AG04449 (cell line): Measurements from ENCODE around the gene HEYL.

ENCODE experiments used
- CTCF ChIA-PET: fragments of 350-600 bp; formaldehyde crosslinking; extraction: SDS; loops from one replicate; lab custom pipeline; 2021; ENCODE audit warnings: antibody characterized with exemption; lab: Yijun Ruan, JAX
- POLR2A ChIA-PET: fragments of 400-600, 350-600 bp; formaldehyde crosslinking; extraction: SDS; loops from one replicate; lab custom pipeline; 2020; ENCODE audit warnings: antibody characterized with exemption, inconsistent platforms; lab: Yijun Ruan, JAX
- DNase-seq: peaks from one replicate; pipeline ENCODE4 v3.0.0-alpha.2; 2010; ENCODE audit warnings: low read depth, low spot score
- H3K4me3 ChIP-seq: 2 replicates; pipeline ENCODE4 v1.5.1; 2011; ENCODE audit warnings: low read depth, mild to moderate bottlenecking, control low read depth, low read length
- TF ChIP-seq, protein P1 (sequence below): IDR thresholded peaks from one replicate; pipeline ENCODE4 v1.5.1; 2011; ENCODE audit warnings: mild to moderate bottlenecking, moderate library complexity, low read length, control low read depth, inconsistent platforms; ENCODE audit not compliant: insufficient read depth; ENCODE audit errors: missing control alignments

The HEYL gene

DNA sequence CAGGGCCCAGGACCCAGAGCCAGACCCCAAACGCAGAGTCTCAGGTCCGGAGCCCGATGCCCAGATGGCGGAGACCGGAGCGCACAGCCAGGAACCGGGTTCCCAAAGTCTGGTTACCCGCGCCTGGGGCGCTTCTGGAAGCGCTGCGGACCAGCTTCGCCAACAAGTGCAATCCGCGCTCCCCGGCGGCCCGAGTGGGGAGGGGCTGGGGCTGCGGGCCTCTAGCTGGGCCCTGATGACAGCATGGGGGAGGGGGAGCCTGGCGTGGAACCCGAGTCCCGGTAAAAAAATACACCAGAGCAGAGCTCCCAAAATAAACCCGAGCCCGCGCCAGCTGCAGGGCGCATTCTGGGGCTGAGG is 32.0 kb upstream of the HEYL start:
- peak overlapping the region; percentile 47 for H3K4me3 ChIP-seq
- ChIA-PET POLR2A (interaction anchor here (0.6 kb wide), 1 partner anchor 99 kb away, joined by 3 read pairs; no protein-coding TSS in a partner anchor), CTCF (interaction anchor here (1.1 to 18.6 kb wide), 14 partner anchors 9 to 128 kb away, joined by 3 to 362 read pairs (median 11); partner anchors contain the start of gene HPCAL4)
- TF ChIP-seq, protein P1, sequence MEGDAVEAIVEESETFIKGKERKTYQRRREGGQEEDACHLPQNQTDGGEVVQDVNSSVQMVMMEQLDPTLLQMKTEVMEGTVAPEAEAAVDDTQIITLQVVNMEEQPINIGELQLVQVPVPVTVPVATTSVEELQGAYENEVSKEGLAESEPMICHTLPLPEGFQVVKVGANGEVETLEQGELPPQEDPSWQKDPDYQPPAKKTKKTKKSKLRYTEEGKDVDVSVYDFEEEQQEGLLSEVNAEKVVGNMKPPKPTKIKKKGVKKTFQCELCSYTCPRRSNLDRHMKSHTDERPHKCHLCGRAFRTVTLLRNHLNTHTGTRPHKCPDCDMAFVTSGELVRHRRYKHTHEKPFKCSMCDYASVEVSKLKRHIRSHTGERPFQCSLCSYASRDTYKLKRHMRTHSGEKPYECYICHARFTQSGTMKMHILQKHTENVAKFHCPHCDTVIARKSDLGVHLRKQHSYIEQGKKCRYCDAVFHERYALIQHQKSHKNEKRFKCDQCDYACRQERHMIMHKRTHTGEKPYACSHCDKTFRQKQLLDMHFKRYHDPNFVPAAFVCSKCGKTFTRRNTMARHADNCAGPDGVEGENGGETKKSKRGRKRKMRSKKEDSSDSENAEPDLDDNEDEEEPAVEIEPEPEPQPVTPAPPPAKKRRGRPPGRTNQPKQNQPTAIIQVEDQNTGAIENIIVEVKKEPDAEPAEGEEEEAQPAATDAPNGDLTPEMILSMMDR, result no peak
- DNase-seq, result no peak

DNA sequence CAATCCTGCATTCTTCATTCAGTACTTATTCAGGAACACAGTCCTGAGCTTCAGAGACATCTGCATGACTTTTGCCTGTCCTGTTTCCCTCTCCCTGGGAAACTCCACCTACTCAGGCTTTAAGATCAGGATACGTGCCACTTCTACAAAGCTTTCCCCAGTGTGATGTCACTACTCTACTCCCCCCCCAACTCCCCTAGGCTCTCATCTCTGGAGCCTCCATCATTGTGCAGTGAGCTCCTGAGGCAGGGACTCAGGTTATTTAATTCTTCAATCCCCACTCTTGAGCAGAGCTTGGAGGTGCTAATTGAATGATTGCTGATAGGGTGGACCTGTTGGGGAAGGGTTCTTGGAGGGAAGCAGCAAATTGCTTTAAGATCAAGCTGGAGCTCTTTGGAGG is 31.2 kb upstream of the HEYL start:
- H3K4me3 ChIP-seq, result no peak overlapping the region
- ChIA-PET POLR2A (interaction anchor here (0.6 to 1.1 kb wide), 2 partner anchors 94 to 99 kb away, joined by 3 read pairs; partner anchors contain the start of gene PABPC4), CTCF (interaction anchor here (1.1 to 18.6 kb wide), 14 partner anchors 9 to 90 kb away, joined by 3 to 362 read pairs (median 8); partner anchors contain the start of gene HPCAL4)
- TF ChIP-seq, protein P1, result no peak
- no peak for DNase-seq

DNA sequence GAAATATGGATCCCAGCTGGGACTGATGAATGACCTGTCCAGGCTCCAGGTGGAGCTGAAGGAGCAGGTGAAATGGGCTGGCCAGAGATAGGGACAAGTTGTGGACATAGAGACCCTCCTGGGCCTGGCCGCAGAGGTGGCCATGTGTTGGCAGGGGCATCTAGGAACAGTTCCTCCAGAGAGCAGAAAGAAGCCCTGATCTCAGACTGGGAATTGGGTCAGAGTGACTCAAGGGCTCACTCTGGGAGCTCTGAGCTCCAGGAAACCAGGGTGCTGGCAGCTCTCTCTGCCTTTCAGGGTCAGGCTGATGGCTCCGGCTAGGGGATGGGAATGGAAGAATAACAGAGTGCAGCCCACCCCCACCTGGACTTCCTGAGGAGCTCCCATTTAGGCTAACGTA is 29.5 kb upstream of the HEYL start:
- TF ChIP-seq, protein P1, result no peak
- CTCF ChIA-PET, result interaction anchor here (1.2 to 18.6 kb wide), 6 partner anchors 11 to 88 kb away, joined by 3 to 362 read pairs (median 18); partner anchors contain the start of gene HPCAL4
- no peak for DNase-seq

DNA sequence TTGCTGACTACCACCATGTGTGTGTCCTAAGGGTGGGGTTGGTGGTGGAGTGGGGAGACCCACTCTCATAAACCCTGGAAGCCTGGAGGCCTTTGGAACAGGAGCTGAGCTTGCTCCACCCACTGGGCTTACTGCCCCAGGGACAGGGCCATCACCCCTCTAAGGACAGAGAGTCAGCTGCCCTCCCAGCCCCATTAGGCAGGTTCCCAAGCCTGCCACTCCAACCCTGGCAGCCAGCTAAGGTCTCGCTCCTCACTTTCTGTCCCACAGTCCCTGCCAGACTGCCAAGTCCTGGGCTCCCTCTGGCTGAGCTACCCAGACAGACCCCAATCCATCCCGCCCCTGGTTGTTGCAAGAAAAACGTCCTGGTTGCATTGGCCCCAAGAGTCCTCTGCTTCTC is 28.7 kb upstream of the HEYL start:
- CTCF ChIA-PET, result interaction anchor here (1.1 to 18.6 kb wide), 5 partner anchors 11 to 62 kb away, joined by 3 to 362 read pairs (median 3); no protein-coding TSS in a partner anchor
- TF ChIP-seq, protein P1, result no peak
- H3K4me3 ChIP-seq, result no peak overlapping the region
- no peak for DNase-seq
- POLR2A ChIA-PET, result no interaction called here

More for the DNA sequence above, 29.5 kb upstream of the HEYL start:
- H3K4me3 ChIP-seq, result no peak overlapping the region
- POLR2A ChIA-PET, result no interaction called here

DNA sequence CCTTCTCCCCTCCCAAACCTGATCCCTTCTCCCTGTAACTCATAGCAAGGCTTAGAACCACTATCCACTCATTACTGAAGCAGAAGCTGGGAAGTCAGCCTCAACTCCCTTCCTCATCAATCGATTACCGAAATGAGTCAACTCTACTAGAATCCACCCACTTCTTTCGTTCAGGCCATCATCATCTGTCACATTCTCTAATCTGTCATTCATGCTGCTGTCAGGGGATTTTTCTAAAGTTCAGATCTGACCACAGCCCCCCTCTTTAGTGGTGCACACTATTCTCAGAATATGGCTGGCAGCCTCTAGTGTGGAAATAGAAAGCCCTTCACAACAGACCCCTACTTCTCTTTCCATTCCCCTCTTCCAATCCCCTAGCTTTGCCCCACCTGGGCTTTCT is 27.3 kb upstream of the HEYL start:
- no peak for DNase-seq
- POLR2A ChIA-PET, result no interaction called here
- H3K4me3 ChIP-seq, result no peak overlapping the region
- TF ChIP-seq, protein P1, result no peak
- CTCF ChIA-PET, result interaction anchor here (18.6 to 21.3 kb wide), 2 partner anchors 9 to 60 kb away, joined by 362 to 670 read pairs; no protein-coding TSS in a partner anchor

DNA sequence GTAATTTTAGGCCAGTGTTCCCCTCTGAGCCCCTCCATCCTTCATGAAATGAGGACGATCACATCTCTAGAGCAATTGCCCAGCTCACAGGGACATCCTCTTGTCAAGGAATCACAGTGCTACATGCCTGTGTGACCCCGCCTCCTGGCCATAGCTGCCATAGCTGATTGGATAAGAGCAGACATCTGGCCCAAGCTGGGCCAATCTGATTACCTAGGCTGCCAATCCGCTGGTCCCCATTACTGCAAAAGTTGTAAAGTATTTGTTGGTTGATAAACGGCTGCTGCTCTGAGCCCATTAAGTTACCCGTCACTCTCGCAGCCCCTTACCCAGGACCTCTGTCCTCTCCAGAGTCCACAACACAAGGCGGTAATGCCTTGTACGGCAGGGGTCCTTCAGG is 24.1 kb upstream of the HEYL start:
- ChIA-PET CTCF (interaction anchor here (21.3 kb wide), 1 partner anchor 56 kb away, joined by 670 read pairs; no protein-coding TSS in a partner anchor), POLR2A (no interaction called here)
- H3K4me3 ChIP-seq, result no peak overlapping the region
- TF ChIP-seq, protein P1, result no peak
- no peak for DNase-seq
